Fibroblast of peridontal ligament (primary cell): ENCODE measurements around the gene SHCBP1L.
"Not testable (repeated sequence)": the region's sequence is repeated elsewhere in the genome, so short reads cannot be mapped to it uniquely, and the experiment has no call there.

Experiments
- DNase-seq: peaks from one replicate; pipeline ENCODE4 v3.0.0-alpha.2; 2010; ENCODE audit errors: extremely low read depth

Gene SHCBP1L

DNA sequence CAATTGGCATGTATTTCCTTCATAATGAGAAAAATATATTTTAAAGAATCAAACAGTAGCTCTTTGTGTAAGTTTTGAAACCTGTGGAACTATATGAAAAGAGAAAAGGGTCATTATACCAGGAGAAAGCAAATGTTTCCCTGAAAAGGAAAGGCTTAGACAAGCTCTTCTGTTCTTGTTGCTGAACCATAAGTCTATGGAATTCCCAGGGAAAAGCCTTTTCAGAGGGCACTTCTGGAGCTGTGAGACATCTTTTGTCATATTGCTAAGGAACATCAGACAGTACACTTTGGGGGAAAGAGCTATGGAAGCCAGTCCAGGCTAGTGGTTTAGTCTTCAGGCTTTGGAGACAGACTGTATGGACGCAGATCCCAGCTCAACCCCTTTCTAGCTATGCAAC is 12.1 kb upstream of the SHCBP1L start:
- DNase-seq = no peak

DNA sequence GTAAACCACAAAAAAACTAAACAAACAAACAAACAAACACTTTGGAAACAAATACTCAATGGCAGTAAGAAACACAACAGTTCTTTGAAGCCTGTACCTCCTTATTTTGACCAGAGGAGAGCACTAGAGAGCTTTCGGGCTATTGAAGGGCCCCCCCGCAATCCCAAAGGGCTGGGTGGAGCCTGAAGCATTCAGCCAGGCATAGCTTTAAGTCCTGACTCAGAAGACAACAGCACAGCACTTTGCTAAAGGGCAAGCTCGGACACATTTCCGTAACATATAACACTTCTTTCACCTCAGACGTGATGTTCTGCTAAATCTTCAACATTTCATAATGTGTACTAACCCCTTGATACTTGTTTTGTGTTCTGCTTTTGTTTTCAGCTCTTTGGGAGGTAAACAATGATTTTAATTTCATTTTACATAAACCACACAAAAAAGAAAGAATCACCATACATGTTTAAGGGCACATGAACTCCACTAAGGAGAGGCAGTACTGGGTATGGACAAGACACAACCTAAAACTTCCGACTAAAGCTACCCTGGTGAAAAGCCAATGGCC is 9.7 kb upstream of the SHCBP1L start:
- DNase-seq = peak; percentile 93

DNA sequence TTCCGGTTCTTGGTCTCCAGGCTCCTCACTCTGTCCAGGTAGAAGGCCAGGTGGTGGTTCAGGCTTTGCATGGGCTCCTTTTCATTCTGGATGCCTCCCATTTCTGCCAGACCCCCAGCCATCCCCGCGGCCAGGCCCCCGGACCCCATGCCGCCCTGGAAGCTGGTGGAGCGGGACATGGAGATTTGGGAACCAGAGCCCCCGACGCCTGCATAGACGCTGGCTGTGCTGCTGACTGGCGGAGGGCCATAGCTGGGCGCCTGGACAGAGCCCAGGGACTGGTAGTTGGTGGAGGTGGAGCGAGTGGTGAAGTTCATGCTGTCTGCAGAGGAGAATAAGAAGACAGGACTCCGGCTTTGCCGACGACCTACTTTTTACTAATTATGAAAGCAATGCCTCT is 7.1 kb upstream of the SHCBP1L start:
- no peak for DNase-seq

DNA sequence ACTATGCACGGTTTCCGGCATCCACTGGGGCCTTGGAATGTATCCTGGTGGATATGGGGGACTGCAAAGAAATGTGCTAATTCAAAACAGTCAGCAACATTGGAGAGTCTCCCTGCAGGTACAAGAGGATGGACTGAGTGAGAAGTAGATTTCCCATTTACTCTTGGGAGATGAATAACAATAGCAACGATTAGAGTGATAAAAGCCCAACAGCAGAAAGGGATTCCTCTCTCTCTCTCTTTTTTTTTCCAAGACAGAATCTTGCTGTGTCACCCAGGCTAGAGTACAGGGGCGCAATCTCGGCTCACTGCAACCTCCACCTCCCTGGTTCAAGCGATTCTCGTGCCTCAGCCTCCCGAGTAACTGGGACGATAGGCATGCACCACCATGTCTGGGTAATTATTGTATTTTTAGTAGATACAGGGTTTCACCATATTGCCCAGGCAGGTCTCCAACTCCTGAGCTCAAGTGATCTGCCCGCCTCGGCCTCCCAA is 5.0 kb upstream of the SHCBP1L start:
- DNase-seq = no peak

DNA sequence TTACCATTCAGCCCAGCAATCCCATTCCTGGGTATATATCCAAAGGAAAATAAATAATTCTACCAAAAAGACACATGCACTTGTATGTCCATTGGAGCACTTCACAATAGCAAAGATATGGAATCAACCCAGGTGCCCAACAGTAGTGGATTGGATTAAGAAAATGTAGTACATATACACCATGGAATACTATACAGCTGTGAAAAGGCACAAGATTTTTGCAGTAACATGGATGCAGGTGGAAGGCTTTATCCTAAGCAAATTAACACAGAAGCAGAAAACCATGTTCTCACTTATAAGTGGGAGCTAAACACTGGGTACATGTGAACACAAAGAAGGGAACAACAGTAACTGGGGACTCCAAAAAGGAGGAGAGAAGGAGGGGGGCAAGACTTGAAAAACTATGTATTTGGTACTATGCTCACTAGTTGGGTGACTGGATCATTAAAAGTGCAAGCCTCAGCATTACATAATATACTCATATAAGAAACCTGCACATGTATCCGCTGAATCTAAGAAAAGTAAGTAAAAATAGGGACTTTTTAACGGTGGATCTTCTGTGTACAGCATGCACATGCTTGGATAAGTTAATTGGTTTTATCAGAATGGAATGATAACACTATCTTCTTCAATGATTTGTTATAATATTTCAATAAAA is 3.9 kb upstream of the SHCBP1L start:
- no peak for DNase-seq

DNA sequence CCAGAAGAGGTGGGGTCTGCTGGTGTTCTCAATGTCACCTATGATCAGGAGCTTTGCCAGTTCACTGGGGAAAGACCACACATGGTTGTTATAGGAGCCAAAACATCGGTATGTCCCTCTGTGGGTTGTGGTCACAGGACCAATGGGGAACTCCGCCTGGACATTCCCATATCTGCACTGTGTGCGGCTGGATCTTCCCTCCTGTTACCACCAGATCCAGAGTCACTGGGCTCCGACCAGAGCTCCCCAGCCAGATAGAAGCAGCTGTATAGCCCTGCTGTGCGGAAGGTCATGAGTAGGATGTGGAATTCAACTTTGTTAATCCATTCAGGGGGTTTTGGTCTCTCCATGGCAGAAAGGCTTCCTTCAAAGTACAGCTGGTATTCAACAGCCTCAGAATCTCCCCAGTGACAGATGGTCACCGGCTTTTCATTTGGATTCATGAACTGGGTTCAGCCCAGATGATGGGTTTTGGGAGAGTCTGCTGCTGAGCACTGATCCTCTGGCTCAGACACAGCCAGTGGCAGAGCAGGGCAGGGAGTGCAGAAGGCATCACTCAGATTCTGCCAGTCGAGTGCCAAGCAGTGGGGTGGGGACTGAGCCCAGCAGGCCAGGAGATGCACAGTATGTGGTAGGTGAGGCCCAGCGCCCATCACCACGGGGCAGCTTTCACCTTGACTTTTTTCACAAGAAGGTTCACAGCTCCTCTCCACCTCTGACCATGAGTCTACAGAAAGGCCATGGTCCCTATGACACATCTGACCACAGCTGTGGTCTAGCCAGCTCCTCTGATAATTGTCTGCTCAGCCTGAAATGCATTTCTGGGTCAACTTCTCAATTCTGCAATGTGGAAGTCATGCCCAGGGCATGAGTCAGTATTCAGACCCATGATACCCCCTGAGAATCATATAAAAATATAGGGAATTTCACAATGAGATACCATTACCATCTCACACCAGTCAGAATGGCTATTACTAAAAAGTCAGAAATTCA is 2.9 kb upstream of the SHCBP1L start:
- peak; percentile 98 for DNase-seq

DNA sequence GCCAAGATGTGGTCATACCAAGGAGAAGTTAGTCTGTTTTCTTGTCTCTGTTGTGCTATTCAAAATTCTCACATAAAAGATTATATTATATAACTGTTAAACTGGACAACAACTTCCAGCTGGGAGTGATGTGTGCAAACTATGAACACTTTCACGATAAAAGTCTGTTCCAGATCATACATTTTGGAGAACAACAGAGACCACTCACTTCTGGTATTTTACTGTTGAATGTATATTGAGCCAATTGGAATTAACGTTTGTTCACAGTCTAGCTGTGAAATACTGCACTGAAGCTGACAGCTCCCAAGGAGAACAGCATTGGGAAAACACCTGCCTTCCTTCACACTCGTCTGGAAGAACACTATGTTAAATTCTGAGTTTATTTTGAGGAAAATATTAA is 860 bp upstream of the SHCBP1L start:
- no peak for DNase-seq

DNA sequence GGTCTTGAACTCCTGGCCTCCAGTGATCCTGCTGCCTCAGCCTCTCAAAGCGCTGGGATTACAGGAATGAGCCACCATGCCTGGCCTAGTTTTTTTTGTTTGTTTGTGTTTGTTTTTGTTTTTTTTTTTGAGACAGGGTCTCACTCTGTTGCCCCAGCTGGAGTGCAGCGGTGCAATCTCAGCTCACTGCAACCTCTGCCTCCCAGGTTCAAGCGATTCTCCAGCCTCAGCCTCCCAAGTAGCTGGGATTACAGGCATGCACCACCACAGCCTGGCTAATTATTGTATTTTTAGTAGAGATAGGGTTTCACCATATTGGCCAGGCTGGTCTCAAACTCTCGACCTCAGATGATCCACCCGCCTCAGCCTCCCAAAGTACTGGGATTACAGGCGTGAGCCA is 9.6 kb downstream of the SHCBP1L start:
- not testable (repeated sequence) for DNase-seq

DNA sequence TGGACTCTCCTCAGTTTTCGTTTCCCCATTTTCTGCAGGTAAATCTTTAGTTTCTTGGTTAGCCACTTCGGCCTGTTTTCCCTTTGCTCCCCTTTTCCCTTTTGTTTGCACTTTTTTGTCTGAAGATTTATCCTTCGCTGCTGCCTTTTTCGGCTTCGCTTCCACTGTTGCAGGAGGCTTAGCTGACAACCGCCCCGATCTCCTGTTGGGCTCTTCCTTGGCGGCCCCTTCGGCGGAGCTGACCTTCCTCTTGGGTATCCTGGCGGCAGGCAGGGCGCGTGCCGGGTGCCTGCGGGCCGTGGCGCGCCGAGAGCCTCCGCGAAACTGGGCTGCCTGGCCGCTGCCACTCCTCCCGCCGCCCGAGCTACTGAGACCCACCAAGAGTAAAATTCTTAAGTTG is 10.8 kb downstream of the SHCBP1L start:
- not testable (repeated sequence) for DNase-seq

DNA sequence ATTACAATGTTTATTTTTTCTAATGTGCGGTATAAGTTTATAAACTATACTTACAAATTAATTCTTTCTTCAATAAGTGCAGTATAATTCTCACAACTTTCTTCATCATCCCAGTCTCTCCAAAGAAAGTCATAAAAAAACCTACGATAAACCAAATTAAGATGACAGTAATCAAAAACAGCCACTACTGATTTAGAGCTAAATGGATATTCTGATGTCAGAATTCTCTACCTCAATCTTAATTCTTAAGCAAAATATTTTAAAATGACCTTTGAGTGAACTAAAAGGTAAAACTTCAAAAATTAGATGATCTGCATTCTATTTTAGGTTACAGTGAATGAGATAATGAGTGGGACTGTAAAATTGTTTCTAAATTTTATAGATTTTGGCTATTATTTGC is 13.6 kb downstream of the SHCBP1L start:
- no peak for DNase-seq

DNA sequence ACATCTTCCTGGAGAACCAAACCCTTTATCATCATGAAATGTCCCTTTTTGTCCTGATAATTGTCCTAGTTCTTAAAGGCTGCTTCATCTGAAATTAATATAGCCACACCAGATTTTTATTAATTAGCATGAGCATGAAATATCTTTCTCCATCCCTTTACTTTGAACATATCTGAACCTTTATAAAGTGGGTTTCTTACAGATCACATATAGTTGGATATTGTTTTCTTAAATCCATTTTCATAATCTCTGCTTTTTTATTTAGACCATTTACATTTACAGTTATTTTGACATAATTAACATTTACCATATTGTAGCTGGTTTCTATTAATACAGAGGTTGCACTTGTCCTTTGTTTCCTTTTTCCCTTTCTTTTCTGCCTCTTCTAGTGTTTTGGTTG is 17.2 kb downstream of the SHCBP1L start:
- no peak for DNase-seq

DNA sequence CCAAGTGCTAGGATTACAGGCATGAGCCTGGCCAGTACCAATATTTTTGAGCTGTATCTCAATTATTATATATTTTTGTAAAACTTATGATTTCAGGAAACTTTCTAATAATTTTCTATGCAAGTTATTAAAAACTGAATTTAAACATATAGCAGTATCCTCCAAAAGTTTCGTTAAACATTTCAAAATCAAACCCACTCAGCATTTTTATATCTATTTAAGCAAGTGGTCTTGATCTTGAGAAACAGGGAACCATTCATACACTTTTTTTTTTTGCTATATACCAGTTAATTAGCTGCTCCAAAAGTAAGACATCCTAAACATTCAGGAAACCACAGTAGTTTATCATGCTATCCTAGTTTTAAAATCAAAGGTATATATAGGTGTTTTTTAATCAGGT is 22.0 kb downstream of the SHCBP1L start:
- no peak for DNase-seq

DNA sequence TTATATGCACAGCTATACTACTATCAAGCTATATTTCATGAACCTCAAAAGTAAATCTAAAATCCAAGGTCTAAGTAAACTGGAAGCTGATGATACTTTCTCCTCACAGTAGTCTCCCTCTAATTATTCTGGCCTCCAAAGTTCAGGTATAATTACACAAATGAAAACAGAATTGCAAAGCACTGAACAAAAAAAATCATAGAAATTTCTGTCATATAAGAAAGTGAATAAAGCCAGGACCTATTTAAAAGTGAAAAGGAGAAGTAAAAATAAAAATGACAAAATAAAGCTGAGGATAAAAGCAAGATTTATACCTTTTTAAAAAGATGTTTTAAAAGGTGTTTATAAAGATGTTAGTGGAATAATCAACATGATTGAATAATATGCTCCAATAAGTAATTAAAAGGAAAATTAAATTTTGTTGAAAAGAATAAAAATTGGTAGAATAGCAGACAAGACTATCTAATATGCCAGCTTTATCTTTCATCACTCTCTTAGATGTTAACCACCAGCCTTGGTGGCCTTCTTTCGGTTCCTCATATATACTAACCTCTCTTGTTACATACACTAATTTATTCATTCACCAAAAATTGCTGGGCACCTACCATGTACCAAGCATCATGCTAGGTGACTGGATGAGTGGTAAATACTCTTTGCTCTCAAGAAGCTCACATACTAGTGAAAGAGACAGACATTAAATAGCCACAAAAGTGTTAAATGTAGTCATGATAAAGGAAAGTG is 25.1 kb downstream of the SHCBP1L start:
- DNase-seq = no peak

DNA sequence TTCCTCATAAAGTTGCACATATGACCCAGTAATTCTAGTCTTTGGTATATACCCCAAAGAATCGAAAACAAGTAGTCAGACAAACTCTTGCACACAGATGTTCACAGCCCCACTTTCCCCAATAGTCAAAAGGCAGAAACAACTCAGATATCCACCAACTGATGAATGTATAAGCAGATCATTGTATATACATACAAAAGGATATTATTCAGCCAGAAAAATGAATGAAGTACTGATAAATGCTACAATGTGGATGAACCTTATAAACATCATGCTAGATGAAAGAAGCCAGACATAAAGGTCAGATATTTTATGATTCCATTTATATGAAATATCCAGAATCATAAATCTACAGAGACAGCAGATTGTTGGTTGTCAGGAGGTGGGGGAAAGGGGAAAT is 27.3 kb downstream of the SHCBP1L start:
- DNase-seq = no peak

DNA sequence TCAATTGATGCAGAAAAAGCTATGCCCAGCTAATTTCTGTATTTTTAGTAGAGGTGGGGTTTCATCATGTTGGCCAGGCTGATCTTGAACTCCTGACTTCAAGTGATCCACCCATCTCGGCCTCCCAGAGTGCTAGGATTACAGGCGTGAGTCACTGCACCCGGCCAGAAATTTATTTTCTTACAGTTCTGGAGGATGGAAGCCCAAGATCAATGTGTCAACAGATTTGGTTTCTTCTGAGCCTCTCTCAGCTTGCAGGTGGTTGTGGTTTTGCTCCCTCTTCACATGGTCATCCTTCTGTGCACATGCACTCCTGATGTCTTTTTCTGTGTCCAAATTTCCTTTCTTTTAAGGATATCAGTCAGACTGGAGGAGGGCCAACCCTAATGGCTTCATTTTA is 35.6 kb downstream of the SHCBP1L start:
- peak; percentile 27 for DNase-seq

DNA sequence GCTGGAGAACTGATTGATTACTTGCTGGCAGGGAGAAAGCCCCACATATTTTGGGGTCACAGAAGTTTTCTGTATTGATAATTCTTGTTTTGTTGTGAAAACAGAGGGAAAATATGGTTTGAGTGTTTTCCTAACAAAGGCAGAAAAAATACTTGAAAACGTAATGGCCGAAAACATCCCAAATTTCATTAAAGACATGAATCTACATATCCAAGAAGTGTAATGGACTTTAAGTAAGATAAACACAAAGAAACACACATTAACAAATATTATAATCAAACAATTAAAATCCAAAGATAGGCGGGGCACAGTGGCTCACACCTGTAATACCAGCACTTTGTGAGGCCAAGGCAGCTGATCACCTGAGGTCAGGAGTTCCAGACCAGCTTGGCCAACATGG is 39.6 kb downstream of the SHCBP1L start:
- no peak for DNase-seq

DNA sequence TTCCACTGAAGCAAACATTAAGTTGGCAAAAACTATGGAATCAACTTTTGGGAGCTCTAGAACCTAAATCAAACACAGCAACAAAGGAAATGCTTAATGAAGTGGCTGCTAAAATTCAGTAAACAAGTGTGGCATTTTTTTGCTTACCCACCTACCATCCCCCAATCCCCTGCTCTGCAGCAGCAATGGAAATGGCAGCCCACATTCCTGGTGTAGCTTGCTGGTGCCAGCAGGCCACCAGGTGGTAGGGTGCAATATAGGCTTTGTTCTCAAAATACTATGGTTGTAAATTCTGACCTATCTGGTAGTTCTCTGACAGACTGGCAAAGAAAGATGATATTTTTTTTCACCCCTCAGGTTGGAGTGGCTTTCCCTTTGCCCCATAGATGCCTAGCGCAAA is 42.8 kb downstream of the SHCBP1L start:
- no peak for DNase-seq

DNA sequence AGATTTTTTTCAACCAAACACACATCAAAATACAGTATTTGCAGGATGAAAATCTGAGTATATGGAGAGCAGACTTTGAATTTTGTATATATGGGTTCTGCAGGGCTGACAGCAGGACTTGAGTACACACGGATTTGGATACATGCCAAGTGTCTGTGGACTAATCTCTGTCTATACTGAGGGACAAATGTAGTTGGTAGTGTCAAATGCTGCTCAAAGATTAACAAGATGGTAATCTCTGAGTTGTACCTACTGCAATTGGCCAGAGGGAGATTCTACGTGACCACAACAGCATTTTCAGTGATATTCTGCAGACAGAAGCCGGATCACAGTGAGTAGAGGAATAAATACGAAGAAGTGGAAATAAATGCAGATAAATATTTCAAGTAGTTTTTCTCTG is 43.4 kb downstream of the SHCBP1L start:
- no peak for DNase-seq

DNA sequence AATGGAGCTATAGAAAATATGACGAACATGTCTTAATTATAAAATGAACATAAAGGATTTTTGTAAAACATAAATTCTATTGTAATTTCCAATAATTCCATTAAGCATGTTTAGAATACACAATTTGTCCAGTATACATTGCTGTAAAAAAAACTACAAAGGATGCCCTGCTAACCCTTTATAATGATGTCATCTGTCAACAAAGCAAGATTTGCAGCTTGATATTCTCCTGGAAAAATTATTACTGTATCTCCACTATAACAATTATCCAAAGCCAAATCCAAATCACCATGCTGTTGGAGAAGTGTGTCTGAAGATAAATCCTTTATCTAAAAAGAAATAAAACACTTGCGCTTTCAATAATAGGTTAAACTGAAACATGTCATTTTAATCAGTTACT is 47.6 kb downstream of the SHCBP1L start:
- no peak for DNase-seq

DNA sequence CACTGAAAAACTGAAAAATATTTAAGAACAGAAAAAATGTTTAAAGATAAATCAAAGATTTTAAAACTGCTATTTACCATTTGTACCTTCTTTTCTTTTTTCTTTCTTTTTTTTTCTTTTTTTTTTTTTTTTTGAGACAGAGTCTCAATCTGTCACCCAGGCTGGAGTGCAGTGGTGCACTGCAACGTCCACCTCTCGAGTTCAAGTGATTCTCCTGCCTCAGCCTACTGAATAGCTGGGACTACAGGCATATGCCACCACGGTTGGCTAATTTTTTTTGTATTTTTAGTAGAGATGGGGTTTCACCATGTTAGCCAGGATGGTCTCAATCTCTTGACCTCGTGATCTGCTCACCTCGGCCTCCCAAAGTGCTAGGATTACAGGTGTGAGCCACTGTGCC is 51.0 kb downstream of the SHCBP1L start:
- DNase-seq = not testable (repeated sequence)

DNA sequence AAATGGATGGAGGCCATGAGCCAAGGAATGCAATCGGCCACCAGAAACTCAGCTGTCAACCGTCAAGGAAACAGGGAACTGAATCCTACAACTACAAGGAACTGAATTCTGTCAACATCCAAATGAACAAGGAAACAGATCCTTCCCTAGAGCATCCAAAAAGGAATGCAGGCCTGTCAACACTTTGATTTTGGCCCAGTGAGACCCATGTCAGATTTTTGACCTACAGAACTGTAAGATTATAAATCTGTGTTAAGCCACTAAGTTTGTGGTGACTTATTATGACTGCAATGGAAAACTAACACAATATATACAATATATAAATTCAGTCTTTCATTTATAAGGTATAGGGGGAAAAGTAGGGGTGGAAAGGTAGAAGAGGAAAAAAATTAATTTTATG is 55.3 kb downstream of the SHCBP1L start:
- DNase-seq = no peak
